ENCODE data around the gene ECHDC3. TPM values are rescaled to one million over a fixed set of nuclear protein-coding genes. Genes with fewer than 3 reads are reported as not detected.
A peak's percentile ranks its signal among the peaks of the same experiment; 100 is the strongest.

The ECHDC3 gene
- total RNA-seq, 1 donor from 2014 or later, result 105 TPM

GRCh38 chr10:11741608-11742007, 574 bp upstream of the ECHDC3 start:
- ATAC-seq (ENCODE audit: poor library complexity), result no peak
- DNase-seq, result no peak
- intact Hi-C loops (cut with DNase I), result no loop called here

DNA sequence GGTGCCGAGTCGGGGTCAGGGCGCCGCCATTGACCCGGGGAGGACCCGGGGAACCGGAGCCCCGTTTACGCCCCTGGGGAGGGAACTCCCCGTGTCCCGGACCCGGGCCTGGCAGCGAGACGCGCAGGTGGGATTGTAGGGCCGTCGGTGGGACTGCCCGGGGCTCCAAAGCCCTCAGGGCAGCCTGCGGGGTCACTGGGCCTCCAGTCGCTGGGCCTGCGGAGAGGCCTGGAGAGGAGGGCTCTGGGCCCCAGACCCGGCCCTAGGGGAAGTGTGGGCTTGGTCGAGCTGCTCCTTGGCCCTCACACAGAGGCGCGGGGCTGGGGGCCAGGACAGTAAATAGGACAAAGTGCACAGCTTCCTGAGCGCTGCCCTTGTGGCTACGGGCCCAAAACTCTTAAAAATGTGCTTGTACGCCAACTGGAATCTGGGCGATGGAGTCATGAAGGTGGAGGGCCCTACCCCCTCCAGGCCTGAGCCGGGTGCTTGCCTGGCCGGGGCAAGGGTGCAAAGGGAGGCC, 657 bp downstream of the ECHDC3 start:
- DNase-seq, result peak; percentile 84
- peak; percentile 82 for ATAC-seq (ENCODE audit: poor library complexity)
- intact Hi-C loops (cut with DNase I), result no loop called here

- intact Hi-C loops (cut with DNase I), result no loop called here
- peak; percentile 1 for ATAC-seq (ENCODE audit: poor library complexity)
Measured at GRCh38 chr10:11743461-11744338, 1.5 kb downstream of the ECHDC3 start.

DNA sequence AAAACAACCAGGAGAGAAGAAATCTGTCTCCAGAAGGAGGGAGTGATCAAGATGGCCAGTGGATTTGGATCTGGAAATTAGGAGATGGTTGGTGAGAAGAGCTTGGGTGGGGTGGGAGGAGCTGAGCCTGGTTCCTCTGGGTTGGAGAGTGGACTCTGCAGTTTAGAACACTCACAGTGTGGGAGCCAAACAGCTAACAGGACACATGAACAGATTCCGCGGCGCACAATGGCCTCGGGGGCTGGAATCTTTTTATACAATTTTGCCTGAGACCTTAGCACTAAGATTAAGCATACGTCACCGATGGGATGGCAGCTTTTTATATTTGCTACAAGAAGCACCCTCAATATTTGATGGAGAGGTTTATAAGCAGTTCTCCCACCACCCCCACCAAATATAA, 2.9 kb downstream of the ECHDC3 start:
- no peak for ATAC-seq (ENCODE audit: poor library complexity)
- intact Hi-C loops (cut with DNase I), result no loop called here
- no peak for DNase-seq

More at GRCh38 chr10:11743461-11744338, 1.5 kb downstream of the ECHDC3 start:
- DNase-seq, result no peak

DNA sequence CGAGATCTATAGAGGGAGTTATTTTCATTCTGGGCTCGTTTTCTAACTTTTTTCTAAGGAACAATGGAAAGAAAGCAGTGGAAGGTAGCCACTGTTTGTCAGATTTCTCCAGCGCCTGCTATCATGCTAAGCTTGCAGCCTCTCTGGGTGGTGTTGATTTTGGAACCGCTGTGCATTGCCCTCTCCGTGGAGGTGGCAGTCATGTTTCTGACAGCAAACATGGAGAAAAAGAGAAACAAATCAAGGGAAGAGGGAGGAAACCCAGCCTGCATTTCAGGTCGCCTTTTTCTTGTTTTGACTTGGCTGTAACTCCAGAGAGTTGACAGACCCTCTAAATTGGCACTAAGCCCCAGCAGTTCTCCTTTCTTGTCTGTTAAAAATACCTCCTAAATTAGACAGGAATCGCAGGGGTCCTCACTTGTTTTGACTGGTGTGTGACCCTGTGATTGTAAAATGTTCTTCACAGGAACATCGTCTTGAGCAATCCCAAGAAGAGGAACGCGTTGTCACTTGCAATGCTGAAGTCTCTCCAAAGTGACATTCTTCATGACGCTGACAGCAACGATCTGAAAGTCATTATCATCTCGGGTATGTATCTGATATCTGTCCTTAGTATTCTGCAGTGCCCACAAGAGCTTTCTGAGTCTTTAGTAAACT, 4.8 kb downstream of the ECHDC3 start:
- ATAC-seq (ENCODE audit: poor library complexity), result peak; percentile 39
- no peak for DNase-seq
- intact Hi-C loops (cut with DNase I), result no loop called here

- no peak for ATAC-seq (ENCODE audit: poor library complexity)
- no peak for DNase-seq
- intact Hi-C loops (cut with DNase I), result no loop called here
Measured at GRCh38 chr10:11748866-11749265, 6.7 kb downstream of the ECHDC3 start.

DNA sequence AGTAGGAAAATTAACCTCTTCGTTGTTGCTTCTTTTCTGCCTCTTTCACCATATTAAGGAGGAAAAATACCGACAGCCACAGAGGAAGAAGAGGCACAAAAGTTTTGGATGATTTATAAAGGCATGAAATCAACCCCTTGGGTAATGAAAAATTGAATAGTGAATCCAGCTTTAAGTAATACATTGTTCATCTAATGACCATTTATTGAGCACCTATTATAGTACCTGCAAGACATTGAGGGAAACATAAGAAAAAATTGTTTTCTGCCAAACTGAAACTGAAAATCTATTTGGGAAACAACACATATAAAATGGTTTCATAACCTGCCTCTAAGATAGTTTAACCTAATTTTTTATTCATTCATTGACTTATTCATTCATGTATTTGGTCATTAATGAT, 8.2 kb downstream of the ECHDC3 start:
- intact Hi-C loops (cut with DNase I), result loop anchor here (10.0 kb wide), 2 partner anchors 136 to 236 kb away; partner anchors contain the start of gene USP6NL
- ATAC-seq (ENCODE audit: poor library complexity) (no peak), DNase-seq (no peak)

- ATAC-seq (ENCODE audit: poor library complexity) (no peak), DNase-seq (no peak)
- intact Hi-C loops (cut with DNase I), result loop anchor here (10.0 kb wide), 2 partner anchors 139 to 239 kb away; partner anchors contain the start of gene USP6NL
Measured at GRCh38 chr10:11754173-11754572, 12.0 kb downstream of the ECHDC3 start.

DNA sequence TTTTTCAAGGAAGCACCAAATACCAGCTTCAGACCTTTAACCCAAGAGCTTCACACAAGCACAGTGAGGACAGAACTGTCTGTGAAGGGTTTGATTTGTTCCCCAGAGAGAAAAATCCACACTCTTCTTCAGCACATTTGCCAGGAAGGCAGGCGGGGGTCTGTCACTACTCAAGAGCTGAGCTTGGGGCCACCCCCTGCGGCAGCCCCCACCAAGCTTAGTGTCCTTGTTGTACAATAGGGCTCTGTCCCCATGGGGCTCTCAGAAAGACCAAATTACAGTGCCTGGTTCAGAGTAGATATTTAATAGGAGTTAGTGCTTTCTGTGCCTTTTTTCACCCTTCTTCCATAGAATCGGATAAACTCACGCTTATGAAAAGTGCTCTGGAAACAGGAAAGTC, 12.4 kb downstream of the ECHDC3 start:
- intact Hi-C loops (cut with DNase I), result loop anchor here (10.0 kb wide), 2 partner anchors 140 to 240 kb away; partner anchors contain the start of gene USP6NL
- no peak for DNase-seq

GRCh38 chr10:11755512-11756263, 13.5 kb downstream of the ECHDC3 start:
- DNase-seq (peak; percentile 37), ATAC-seq (ENCODE audit: poor library complexity) (peak; percentile 49)
- intact Hi-C loops (cut with DNase I), result loop anchor here (10.0 kb wide), 2 partner anchors 141 to 241 kb away; partner anchors contain the start of gene USP6NL

More for the DNA sequence above, 12.4 kb downstream of the ECHDC3 start:
- ATAC-seq (ENCODE audit: poor library complexity), result no peak

- ATAC-seq (ENCODE audit: poor library complexity) (no peak), DNase-seq (no peak)
- intact Hi-C loops (cut with DNase I), result loop anchor here (10.0 kb wide), 2 partner anchors 142 to 242 kb away; partner anchors contain the start of gene USP6NL
Measured at GRCh38 chr10:11756766-11757315, 14.7 kb downstream of the ECHDC3 start.

- intact Hi-C loops (cut with DNase I), result loop anchor here (10.0 kb wide), 2 partner anchors 143 to 243 kb away; partner anchors contain the start of gene USP6NL
- DNase-seq, result peak; percentile 59
- peak; percentile 83 for ATAC-seq (ENCODE audit: poor library complexity)
Measured at GRCh38 chr10:11757454-11757820, 15.3 kb downstream of the ECHDC3 start.

- DNase-seq, result peak; percentile 93
- peak; percentile 85 for ATAC-seq (ENCODE audit: poor library complexity)
- intact Hi-C loops (cut with DNase I), result loop anchor here (10.0 kb wide), 2 partner anchors 143 to 243 kb away; partner anchors contain the start of gene USP6NL
Measured at GRCh38 chr10:11757821-11758463, 15.8 kb downstream of the ECHDC3 start.

DNA sequence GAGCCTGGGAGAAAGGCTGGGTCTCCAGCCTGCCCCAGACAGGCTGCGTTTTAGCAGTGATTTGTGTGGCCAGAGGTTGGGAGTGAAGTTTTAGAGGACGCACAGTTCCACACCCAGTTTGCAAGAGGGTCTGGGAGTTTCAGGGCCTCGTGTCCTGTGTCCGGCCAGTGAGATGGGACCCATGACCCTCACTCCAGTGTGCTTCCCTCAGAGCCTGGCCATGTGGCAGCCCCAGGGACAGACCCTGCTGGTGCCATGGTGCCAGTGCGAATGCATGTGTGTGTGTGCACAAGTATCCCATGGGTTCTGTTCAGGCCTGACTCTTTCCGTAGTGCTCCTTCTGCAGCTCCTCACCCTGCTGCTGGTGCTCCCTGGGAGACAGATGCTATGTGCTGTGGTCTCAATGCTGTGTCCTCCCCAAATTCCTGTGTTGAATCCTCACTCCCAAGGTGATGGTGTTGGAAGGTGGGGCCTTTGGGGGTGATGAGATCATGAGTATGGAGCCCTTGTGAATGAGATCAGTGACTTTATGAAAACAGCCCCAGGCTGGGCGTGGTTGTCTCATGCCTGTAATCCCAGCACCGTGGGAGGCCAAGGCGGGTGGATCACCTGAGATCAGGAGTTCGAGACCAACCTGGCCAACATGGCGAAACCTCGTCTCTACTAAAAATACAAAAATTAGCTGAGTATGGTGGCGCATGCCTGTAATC, 16.5 kb downstream of the ECHDC3 start:
- ATAC-seq (ENCODE audit: poor library complexity), result no peak
- no peak for DNase-seq
- intact Hi-C loops (cut with DNase I), result loop anchor here (10.0 kb wide), 2 partner anchors 144 to 244 kb away; partner anchors contain the start of gene USP6NL

DNA sequence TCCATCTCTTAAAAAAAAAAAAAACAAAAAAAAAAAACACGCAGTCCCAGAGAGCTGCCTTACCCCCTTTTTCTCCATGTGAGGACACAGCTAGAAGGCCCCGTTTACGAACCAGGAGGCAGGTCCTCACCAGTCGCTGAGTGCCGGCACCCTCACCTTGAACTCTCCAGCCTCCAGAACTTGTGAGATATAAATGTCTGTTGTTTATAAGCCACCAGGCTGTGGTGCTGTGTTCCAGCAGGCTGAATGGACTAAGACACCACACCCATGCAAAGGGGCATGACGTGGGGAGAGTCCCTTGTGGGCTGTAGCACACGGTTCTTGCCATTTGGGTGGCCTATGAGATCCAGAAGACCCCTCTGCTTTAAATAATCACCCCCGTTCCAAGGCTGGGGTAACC, 17.2 kb downstream of the ECHDC3 start:
- ATAC-seq (ENCODE audit: poor library complexity) (no peak), DNase-seq (no peak)
- intact Hi-C loops (cut with DNase I), result loop anchor here (10.0 kb wide), 2 partner anchors 145 to 245 kb away; partner anchors contain the start of gene USP6NL

DNA sequence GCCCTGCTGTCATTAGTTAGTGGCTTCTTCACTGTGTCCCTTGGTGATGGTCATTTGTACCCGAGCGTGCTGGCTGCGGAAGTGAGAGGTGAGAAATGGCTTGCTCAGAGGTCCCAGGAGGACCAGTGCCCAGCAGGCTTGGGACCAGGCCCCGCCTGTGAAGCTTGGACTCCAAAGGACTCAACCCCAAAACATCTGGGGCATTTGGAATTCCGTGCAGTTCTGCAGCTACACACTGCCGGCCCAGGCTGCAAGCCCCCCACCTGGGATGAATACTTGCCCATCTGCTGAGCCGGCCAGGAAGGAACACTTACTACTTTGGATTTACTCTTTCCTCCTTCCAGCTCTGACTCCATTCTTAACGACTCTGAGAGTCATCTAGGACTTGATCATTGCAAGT, 18.0 kb downstream of the ECHDC3 start:
- DNase-seq (no peak), ATAC-seq (ENCODE audit: poor library complexity) (no peak)
- intact Hi-C loops (cut with DNase I), result no loop called here

- intact Hi-C loops (cut with DNase I), result no loop called here
- ATAC-seq (ENCODE audit: poor library complexity) (no peak), DNase-seq (peak; percentile 60)
Measured at GRCh38 chr10:11760861-11761260, 18.7 kb downstream of the ECHDC3 start.
